HG02798 (cell line): ENCODE measurements around the gene CCDC144A.
"Not testable (repeated sequence)": the region's sequence is repeated elsewhere in the genome, so short reads cannot be mapped to it uniquely, and the experiment has no call there.

Experiments
- ATAC-seq: cut with Tn5 transposase; IDR thresholded peaks from one replicate; pipeline ENCODE4 v1.9.1; 2021; ENCODE audit warnings: mild to moderate bottlenecking; ENCODE audit not compliant: unreplicated experiment, poor library complexity

The CCDC144A gene

DNA sequence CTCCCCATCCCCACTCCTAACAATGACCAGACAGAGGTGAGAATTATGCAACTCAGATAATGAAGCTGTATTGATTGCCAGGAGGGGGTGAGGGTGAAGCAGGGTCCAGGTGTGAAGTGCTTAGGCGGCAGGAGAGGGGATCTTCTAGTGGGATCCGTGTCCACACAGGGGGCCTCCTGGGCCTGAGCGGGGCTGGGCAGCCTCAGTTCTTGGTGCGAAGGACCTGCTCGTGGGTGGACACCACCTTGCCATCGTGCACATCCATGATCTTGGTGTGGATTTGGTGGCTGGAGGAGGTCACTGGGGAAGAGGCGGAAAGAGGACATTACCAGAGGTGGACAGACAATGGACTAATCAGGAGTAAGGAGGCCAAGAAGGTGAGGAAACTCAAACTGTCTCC lies 127.9 kb downstream of the CCDC144A start:
- not testable (repeated sequence) for ATAC-seq

DNA sequence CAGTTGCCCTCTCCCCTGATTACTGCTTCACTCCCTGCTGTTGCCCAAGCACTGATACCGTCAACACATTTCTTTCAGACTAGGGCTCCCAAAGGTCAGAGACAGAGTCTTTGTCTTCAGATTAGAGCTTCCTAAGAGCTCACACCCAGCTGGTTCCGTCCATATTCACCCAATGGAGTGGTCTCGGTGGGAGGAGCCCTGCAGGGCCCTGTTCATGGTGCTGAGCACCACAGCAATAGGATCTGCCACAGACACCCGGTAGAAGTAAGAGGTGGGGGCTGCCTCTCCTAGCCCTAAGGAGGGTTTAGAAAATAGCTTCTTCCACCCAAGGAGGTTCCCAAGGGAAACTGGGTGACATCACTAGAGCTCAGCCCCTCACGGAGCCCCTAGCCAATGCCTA lies 128.3 kb downstream of the CCDC144A start:
- ATAC-seq = no peak

DNA sequence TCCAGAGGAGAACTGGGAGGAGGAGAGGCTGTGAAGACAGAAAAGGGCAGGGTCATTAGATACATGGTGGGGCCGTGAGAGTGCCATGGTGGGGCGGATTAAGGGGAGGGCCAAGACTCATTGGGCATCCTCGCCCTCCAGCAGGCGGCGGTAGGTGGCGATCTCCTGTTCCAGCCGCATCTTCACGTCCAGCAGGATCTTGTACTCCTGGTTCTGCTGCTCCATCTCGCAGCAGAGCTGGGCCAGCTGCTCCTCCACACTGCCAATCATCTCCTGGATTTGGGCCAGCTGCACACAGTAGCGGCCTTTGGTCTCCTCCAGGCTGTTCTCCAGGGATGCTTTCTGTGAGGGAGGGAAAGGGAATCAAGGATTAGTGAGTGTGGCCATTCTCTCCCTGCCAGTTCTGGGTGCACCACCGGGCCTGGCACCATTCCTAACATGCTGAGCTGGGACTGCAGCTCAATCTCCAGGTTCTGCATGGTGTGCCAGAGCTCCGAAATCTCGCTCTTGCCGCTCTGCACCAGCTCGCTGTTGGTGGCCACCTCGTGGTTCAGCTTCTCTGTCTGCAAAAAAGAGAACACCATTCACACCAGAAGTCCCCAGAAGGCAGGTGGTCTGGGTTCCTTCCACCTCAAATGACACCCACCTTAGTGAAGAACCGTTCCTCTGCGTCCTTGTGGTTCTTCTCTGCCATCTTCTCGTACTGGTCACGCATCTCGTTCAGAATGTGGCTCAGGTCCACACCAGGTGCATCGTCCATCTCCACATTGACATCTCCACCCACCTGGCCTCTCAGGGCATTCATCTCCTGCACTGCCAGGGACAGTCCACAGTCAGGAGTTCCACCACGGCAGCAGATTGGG lies 129.0 kb downstream of the CCDC144A start:
- no peak for ATAC-seq

DNA sequence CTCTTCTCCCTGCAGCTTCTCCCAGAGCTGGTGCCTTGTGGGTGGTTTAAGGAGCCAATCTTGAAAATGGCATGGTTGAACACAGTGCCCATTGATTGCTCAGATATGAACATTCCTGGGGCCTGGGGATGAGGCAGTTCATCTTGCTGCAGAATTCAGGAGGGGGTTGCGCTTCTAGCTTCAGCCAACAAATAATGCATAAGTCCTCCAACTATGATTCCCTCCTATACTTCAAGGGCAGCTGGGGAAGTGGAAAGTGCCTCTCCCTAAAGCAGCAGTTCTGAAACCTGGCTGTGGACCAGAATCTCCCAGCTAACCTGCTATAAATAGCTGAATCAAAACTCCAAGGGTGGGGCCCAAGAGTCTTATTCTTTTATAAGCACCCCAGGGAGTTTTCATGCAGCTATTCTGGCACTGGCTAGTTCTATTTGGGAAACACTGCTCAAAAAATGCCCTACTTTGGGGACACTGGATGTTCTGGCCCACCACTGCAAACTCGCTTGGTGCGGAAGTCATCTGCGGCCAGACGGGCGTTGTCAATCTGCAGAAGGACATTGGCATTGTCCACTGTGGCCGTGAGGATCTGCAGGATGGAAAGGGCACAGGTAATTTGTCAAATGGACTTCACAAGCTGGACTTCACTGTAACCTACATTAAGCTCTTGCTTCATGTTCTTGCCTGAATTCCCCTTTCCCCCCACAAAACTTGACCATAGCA lies 130.3 kb downstream of the CCDC144A start:
- no peak for ATAC-seq

GRCh38 chr17:16820979-16821543 lies 131.0 kb downstream of the CCDC144A start:
- no peak for ATAC-seq

DNA sequence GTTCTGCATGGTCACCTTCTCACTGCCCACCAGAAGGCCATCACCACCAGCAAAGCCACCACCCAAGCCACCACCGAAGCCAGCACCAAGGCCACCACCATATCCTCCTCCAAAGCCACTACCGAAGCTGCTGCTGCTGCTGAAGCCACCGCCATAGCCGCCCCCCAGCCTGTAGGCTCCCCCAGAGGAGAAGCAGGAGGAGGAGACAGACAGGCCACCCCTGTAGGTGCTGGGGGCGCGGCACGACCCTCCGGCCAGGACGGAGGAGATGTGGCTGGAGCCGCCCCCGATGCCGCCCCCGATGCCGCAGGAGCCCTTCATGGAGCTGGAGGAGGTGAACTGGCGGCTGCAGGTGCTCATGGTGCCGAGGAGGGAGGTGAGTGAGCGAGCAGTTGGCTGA lies 132.1 kb downstream of the CCDC144A start:
- ATAC-seq = not testable (repeated sequence)

- not testable (repeated sequence) for ATAC-seq
Observed at GRCh38 chr17:16823768-16824406, 133.8 kb downstream of the CCDC144A start.
